PC-3 (cell line): ENCODE measurements around the gene SKOR1. TPM values are rescaled to one million over a fixed set of nuclear protein-coding genes. Genes with fewer than 3 reads are reported as not detected.

Experiments used
- ATAC-seq: fragments of 200-7000 bp; cut with Tn5 transposase; 2 replicates; pipeline ENCODE4 v1.9.1; 2020; ENCODE audit warnings: mild to moderate bottlenecking, moderate library complexity
- BruUV-seq: library from RNA; stranded (reverse); fragments of 400-500 nt; replicated peaks from 2 replicates; lab custom pipeline; 2021; lab: Mats Ljungman, UMichigan
- CTCF ChIA-PET: fragments of 300-600 bp; sonication (Branson Sonifier 250); formaldehyde crosslinking; loops from one replicate; lab custom pipeline; 2022; ENCODE audit warnings: antibody characterized with exemption; lab: Charles Lee
- POLR2A ChIA-PET: fragments of 300-600 bp; sonication (Branson Sonifier 250); formaldehyde crosslinking; loops from one replicate; lab custom pipeline; 2022; ENCODE audit warnings: antibody characterized with exemption; ENCODE audit not compliant: unreplicated experiment; lab: Charles Lee
- DNase-seq: peaks from one replicate; pipeline ENCODE4 v3.0.0-alpha.2; 2015
- H2AFZ ChIP-seq: fragments of 300-600 bp; sonication (generic); 2 replicates; pipeline ENCODE4 v1.6.0; 2016; ENCODE audit warnings: antibody characterized with exemption, low read length
- H3F3A ChIP-seq: fragments of 300-600 bp; sonication (generic); one replicate; pipeline ENCODE4 v1.6.0; 2017; ENCODE audit warnings: antibody characterized with exemption, low read length, control low read depth, mild to moderate bottlenecking; ENCODE audit not compliant: unreplicated experiment
- H3K27ac ChIP-seq: fragments of 300-600 bp; sonication (generic); 2 replicates; pipeline ENCODE4 v1.5.1; 2016; ENCODE audit warnings: mild to moderate bottlenecking, low read length
- H3K27me3 ChIP-seq: fragments of 300-600 bp; sonication (generic); 2 replicates; pipeline ENCODE4 v1.6.1; 2016; ENCODE audit warnings: low read length, mixed read lengths
- H3K36me3 ChIP-seq: fragments of 300-600 bp; sonication (generic); 2 replicates; pipeline ENCODE4 v1.6.1; 2016; ENCODE audit warnings: low read depth, mixed run types, low read length, mixed read lengths
- H3K4me1 ChIP-seq: fragments of 300-600 bp; sonication (generic); 2 replicates; pipeline ENCODE4 v1.5.1; 2016; ENCODE audit warnings: low read length; ENCODE audit not compliant: insufficient read depth
- H3K4me2 ChIP-seq: fragments of 300-600 bp; sonication (generic); 2 replicates; pipeline ENCODE4 v1.6.0; 2016; ENCODE audit warnings: low read length
- H3K4me3 ChIP-seq: fragments of 300-600 bp; sonication (generic); 2 replicates; pipeline ENCODE4 v1.5.1; 2016; ENCODE audit warnings: mild to moderate bottlenecking, low read length, mixed read lengths
- H3K79me2 ChIP-seq: fragments of 300-600 bp; sonication (generic); 2 replicates; pipeline ENCODE4 v1.6.1; 2017; ENCODE audit warnings: low read length, mixed read lengths
- H3K9ac ChIP-seq: fragments of 300-600 bp; sonication (generic); 2 replicates; pipeline ENCODE4 v1.6.0; 2016; ENCODE audit warnings: mild to moderate bottlenecking, low read length
- H3K9me2 ChIP-seq: fragments of 300-600 bp; sonication (generic); replicated peaks from 2 replicates; pipeline ENCODE4 v1.6.1; 2016; ENCODE audit warnings: mixed run types, low read length, mixed read lengths
- H3K9me3 ChIP-seq: fragments of 300-600 bp; sonication (generic); 2 replicates; pipeline ENCODE4 v1.6.1; 2016; ENCODE audit warnings: low read length, mixed read lengths
- H4K20me1 ChIP-seq: fragments of 300-600 bp; sonication (generic); 2 replicates; pipeline ENCODE4 v1.6.1; 2016; ENCODE audit warnings: low read length, mixed read lengths
- EZH2 ChIP-seq: fragments of 300-600 bp; sonication (generic); IDR thresholded peaks from one replicate; pipeline ENCODE4 v1.6.1; 2017; ENCODE audit warnings: antibody characterized with exemption, mild to moderate bottlenecking, low read length; ENCODE audit not compliant: unreplicated experiment
- EZH2phosphoT487 ChIP-seq: fragments of 300-600 bp; sonication (generic); IDR thresholded peaks from 2 replicates; pipeline ENCODE4 v1.6.1; 2018; ENCODE audit warnings: mild to moderate bottlenecking, antibody characterized with exemption, low read length, borderline replicate concordance
- intact Hi-C: fragments of 100-400 bp; cut with micrococcal nuclease; formaldehyde crosslinking; loops from 2 replicates; pipeline ENCODE4 v1.9.0; 2023
- total RNA-seq: library from RNA; depleted of rRNA; stranded (reverse); fragments of >200 nt; gene quantifications from 2 replicates; pipeline ENCODE4 v1.2.3, GENCODE V29; 2014
- TF ChIP-seq, protein P1 (sequence below): fragments of 300-600 bp; sonication (generic); conservative IDR thresholded peaks from 2 replicates; pipeline ENCODE4 v1.5.1; 2017; ENCODE audit warnings: antibody characterized with exemption, low read depth, mild to moderate bottlenecking, low read length

Gene SKOR1
- total RNA-seq, 1 experiment from 2014 or later = 0.11 TPM

DNA sequence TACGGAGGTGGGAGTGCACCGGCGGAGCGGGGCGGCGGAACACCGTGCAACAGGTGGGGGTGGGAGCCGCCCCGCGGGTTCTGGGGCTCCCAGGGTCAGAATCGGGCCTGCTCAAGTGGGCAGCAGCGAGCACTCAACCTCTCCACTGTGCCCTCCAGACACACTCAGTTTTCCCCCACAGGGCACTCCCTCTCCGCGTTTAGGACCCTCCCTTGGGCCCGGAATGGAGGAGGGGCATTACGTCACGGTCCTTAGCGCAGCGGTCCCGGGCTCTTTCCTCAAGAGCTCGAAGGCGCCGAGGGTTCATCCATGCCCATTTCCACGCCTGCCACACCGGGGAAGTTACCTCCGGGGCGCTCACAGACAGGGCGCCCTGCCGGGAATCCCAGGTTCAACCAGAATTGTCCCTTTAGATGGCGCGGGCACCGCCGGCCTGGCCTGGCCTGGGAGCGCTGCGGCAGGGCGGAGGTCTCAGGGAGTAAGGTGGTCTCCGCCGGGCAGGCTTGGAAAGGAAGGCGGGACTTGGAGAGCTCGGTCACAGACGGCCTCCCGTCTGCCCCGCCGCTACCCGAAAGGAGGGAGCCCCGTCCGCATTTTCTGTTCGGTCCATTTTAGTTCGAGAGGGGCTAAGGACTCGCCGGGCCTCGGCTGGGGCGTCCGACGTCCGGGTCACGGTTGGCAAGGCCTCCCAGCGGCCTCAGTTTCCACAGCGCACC is 9.4 kb downstream of the SKOR1 start:
- DNase-seq (no peak), ATAC-seq (no peak)
- H3K79me2 ChIP-seq = no peaks in the 10 kb centered on the region
- intact Hi-C loops = loop anchor here (5.0 to 10.0 kb wide), 2 partner anchors 140 to 447 kb away; no protein-coding TSS in a partner anchor
- no peak overlapping the region for H3K9ac ChIP-seq
- no peaks in the 10 kb centered on the region for H3F3A ChIP-seq
- BruUV-seq = no TSS peak
- CTCF ChIA-PET = interaction anchor here (0.6 kb wide), 1 partner anchor 234 kb away, joined by 5 read pairs; no protein-coding TSS in a partner anchor
- H3K9me3 ChIP-seq = no peaks in the 10 kb centered on the region
- no peak for TF ChIP-seq EZH2
- TF ChIP-seq, protein P1, sequence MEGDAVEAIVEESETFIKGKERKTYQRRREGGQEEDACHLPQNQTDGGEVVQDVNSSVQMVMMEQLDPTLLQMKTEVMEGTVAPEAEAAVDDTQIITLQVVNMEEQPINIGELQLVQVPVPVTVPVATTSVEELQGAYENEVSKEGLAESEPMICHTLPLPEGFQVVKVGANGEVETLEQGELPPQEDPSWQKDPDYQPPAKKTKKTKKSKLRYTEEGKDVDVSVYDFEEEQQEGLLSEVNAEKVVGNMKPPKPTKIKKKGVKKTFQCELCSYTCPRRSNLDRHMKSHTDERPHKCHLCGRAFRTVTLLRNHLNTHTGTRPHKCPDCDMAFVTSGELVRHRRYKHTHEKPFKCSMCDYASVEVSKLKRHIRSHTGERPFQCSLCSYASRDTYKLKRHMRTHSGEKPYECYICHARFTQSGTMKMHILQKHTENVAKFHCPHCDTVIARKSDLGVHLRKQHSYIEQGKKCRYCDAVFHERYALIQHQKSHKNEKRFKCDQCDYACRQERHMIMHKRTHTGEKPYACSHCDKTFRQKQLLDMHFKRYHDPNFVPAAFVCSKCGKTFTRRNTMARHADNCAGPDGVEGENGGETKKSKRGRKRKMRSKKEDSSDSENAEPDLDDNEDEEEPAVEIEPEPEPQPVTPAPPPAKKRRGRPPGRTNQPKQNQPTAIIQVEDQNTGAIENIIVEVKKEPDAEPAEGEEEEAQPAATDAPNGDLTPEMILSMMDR = no peak
- no peak for TF ChIP-seq EZH2phosphoT487
- peak overlapping the region; percentile 61 for H3K4me3 ChIP-seq
- H2AFZ ChIP-seq = peak overlapping the region; percentile 83
- H3K9me2 ChIP-seq = no peaks in the 10 kb centered on the region
- no peaks in the 10 kb centered on the region for H4K20me1 ChIP-seq
- H3K27ac ChIP-seq = no peak overlapping the region
- H3K27me3 ChIP-seq = peaks cover 16% of the 10 kb centered on the region
- no peaks in the 10 kb centered on the region for H3K36me3 ChIP-seq
- peak overlapping the region; percentile 90 for H3K4me2 ChIP-seq
- H3K4me1 ChIP-seq = peaks cover 8% of the 10 kb centered on the region
- POLR2A ChIA-PET = no interaction called here

DNA sequence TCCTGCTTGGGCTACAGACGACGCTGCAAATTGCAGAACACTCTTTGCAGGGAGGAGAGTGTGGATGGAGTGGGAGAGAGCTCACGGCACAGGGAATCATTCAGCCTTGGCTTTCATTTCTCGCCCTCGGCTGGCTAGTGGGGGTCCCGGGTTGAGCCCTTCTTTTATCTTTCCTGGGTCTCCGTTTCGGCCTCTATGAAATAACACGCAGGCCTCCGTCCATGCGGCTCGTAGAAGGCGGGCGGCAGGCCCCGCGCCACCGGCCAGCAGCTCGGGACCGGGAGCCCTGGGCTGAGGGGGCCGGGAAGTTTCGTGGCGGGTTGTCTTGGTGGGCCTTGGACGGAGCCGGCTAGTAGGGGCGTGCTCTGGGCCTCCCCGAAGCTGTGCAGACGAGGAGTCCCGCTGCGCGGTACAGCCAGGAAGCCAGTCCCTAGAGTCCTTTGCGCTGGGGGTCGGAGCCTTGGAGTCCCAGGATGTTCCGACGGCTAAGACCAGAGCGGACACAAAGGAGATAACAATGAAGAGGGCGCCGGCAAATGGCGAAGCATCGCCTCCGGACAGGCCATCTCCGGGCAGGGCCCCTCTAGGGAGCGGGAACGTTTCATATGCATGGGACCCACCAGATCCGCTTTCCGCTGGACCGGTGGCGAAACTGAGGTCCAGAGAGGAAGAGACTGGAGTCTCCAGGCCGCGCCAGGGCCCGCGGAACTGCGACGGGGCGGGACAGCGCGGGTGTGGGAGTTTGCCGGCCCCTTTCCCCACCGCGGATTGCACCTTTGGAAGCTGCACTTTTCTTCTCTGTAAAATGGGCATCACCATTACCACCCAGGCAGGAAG is 10.2 kb downstream of the SKOR1 start:
- Histone ChIP-seq H3K36me3 (no peaks in the 10 kb centered on the region), H3F3A (no peaks in the 10 kb centered on the region), H3K9me2 (no peaks in the 10 kb centered on the region), H3K27ac (no peak overlapping the region), H2AFZ (peak overlapping the region; percentile 83), H4K20me1 (no peaks in the 10 kb centered on the region), H3K4me3 (peak overlapping the region; percentile 61), H3K9ac (no peak overlapping the region), H3K4me1 (peaks cover 8% of the 10 kb centered on the region), H3K79me2 (no peaks in the 10 kb centered on the region), H3K9me3 (no peaks in the 10 kb centered on the region), H3K27me3 (peaks cover 16% of the 10 kb centered on the region), H3K4me2 (peak overlapping the region; percentile 90)
- TF ChIP-seq EZH2 = no peak
- TF ChIP-seq EZH2phosphoT487 = no peak
- TF ChIP-seq, protein P1 = no peak
- no peak for DNase-seq
- ATAC-seq = no peak
- no TSS peak for BruUV-seq
- POLR2A ChIA-PET = no interaction called here
- intact Hi-C loops = loop anchor here (1.0 to 10.0 kb wide), 4 partner anchors 141 to 448 kb away; no protein-coding TSS in a partner anchor
- CTCF ChIA-PET = interaction anchor here (0.6 to 0.7 kb wide), 2 partner anchors 235 to 392 kb away, joined by 3 to 5 read pairs; no protein-coding TSS in a partner anchor
